ENCODE measurements around the gene TLR10.

The TLR10 gene

DNA sequence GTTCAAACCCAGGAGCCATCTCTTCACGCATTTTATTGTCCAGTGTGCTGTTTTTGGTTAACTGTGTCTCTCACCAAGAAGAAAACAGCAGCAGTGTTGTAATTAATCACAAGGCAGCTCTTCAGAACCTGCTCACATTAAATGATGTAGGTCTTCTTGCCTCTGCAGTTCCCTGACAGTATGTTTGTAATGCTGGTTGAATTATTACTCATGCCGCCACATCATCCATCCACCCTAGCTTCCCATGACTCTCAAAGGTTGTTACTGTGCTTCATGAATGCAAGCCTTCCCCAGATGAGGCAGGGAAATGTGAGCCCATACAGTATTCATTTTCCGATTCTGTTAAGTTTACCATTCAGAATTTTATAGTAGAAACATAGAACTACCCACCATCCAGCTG lies 17.4 kb downstream of the TLR10 start:
- no peak for DNase-seq (ENCODE audit: low read depth)
- TF ChIP-seq, protein P1, sequence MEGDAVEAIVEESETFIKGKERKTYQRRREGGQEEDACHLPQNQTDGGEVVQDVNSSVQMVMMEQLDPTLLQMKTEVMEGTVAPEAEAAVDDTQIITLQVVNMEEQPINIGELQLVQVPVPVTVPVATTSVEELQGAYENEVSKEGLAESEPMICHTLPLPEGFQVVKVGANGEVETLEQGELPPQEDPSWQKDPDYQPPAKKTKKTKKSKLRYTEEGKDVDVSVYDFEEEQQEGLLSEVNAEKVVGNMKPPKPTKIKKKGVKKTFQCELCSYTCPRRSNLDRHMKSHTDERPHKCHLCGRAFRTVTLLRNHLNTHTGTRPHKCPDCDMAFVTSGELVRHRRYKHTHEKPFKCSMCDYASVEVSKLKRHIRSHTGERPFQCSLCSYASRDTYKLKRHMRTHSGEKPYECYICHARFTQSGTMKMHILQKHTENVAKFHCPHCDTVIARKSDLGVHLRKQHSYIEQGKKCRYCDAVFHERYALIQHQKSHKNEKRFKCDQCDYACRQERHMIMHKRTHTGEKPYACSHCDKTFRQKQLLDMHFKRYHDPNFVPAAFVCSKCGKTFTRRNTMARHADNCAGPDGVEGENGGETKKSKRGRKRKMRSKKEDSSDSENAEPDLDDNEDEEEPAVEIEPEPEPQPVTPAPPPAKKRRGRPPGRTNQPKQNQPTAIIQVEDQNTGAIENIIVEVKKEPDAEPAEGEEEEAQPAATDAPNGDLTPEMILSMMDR (IDR thresholded peaks at IDR 0.05; ENCODE audit: control insufficient read depth, insufficient read depth, low read depth, low read length, missing control alignments), result no peak
- no peak overlapping the region for H3K4me3 ChIP-seq (ENCODE audit: control insufficient read depth, low read depth, low read length)

DNA sequence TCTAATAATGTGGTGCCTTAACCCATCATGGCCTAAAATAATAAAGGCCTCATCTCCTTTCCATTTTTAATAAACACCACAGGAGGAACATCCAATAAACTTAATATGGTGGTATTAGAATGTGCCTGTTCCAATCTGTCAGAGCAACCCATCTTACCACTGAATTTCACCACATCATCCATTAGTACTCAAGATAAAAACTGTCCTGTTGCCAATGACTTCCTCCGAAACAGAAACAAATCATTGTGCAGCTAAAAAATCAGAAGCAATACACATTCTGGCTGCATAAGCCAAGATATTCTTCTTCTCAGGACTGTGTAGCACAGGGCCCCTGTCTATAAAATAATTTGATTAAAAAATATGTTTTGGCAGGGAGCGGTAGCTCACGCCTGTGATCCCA lies 18.5 kb downstream of the TLR10 start:
- TF ChIP-seq, protein P1 (IDR thresholded peaks at IDR 0.05; ENCODE audit: control insufficient read depth, insufficient read depth, low read depth, low read length, missing control alignments), result no peak
- DNase-seq (ENCODE audit: low read depth), result no peak
- H3K4me3 ChIP-seq (ENCODE audit: control insufficient read depth, low read depth, low read length), result no peak overlapping the region

DNA sequence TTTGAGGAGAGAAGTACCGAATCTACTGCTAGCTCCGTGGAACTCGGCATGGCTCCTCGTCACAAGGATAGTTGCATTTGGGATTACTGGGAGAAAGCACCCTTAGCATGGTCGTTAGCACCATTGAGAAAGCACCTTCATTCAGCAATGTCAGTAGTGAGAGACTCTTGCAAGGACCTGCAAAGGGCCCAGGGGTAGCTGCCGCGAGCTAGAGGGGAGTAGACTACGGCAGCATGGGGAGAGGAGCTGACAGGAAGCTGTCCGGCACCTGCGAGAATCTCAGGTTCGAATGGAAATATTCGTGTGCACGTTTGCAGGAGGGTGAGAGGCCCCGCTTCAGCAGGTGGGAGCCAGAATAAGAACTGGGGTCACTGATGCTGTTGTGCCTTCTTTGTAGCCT lies 20.2 kb downstream of the TLR10 start:
- TF ChIP-seq, protein P1 (IDR thresholded peaks at IDR 0.05; ENCODE audit: control insufficient read depth, insufficient read depth, low read depth, low read length, missing control alignments), result no peak
- no peak overlapping the region for H3K4me3 ChIP-seq (ENCODE audit: control insufficient read depth, low read depth, low read length)
- no peak for DNase-seq (ENCODE audit: low read depth)

DNA sequence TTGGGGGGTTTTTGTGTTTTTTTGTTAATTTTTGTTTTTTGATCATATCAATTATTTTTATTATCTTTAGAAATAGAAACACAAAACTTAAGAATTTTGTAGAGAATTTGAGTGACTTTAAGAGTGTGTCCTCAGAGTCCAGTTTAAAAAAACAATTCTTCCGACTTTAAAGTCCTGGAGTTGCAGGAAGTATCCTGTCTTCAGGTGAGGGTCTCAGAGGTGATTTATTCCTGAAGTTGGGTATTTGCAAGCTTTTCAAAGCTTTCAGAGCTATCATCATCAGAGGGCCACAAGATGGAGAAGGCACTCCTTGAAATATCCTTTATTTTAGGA lies 23.0 kb downstream of the TLR10 start:
- TF ChIP-seq, protein P1 (IDR thresholded peaks at IDR 0.05; ENCODE audit: control insufficient read depth, insufficient read depth, low read depth, low read length, missing control alignments), result no peak
- no peak for DNase-seq (ENCODE audit: low read depth)
- no peak overlapping the region for H3K4me3 ChIP-seq (ENCODE audit: control insufficient read depth, low read depth, low read length)

DNA sequence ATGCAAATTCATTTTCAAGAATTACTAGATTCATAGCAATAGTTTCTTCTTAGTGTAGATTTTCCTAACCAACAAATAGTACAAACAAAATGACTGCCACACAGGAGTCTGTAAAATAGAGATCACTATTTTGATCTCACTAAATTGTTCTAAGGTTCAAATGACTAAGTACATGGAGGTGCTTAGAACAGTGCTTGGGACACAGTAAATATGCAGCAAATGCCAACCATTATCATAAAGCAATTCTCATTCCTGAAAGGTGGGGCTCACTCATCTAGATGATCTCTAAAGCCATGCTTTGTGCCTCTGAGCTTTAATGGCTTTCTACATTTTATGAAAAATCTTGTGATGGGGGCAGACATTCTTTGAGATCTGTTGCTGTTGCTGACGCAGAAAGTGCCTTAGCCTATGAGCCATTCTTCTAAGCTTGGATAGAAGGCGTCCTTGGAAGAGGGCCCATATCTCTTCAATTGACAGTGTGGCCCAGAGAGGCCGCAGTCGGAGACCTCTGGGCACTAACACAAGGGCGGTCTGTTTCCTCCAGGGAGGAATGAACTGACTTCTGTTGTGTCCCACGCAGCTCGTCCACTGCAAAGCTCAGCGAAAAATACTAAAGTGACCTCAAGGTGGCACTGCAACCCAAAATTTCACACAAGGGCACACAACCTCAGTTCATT lies 23.5 kb downstream of the TLR10 start:
- TF ChIP-seq, protein P1 (IDR thresholded peaks at IDR 0.05; ENCODE audit: control insufficient read depth, insufficient read depth, low read depth, low read length, missing control alignments), result peak; percentile 60
- no peak overlapping the region for H3K4me3 ChIP-seq (ENCODE audit: control insufficient read depth, low read depth, low read length)
- no peak for DNase-seq (ENCODE audit: low read depth)

DNA sequence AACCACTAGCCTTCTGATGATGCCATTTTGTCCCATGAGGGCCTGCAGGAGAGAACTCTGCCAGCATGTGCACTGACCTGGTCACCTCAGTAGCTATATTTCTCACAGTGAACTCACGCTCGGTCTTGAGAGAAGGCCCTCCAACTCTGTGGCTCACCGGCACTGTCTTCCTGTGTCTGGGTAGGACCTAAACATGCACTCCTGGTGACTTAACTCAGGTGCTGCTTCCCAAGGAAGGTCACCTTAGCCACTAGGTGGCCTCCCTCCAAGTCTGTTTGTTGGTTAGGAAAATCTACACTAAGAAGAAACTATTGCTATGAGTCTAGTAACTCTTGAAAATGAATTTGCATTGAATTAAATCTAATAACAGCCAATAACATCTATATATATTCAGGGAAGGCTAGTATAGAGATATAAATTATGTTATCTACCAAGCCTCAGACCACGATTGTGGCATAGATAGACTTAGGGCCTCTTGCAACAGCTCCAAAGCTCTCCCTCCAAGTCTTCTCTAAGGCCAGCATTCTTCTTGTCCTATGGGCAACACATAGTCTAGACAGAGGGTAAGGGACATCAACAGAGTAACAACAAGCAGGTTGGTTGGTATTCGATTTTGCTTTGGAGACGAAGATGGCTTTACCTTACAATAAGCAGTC lies 24.7 kb downstream of the TLR10 start:
- TF ChIP-seq, protein P1 (IDR thresholded peaks at IDR 0.05; ENCODE audit: control insufficient read depth, insufficient read depth, low read depth, low read length, missing control alignments), result no peak
- DNase-seq (ENCODE audit: low read depth), result no peak

More for the DNA sequence above, 24.7 kb downstream of the TLR10 start:
- H3K4me3 ChIP-seq (ENCODE audit: control insufficient read depth, low read depth, low read length), result no peak overlapping the region
